ENCODE results near the gene UBTF. TPM values are rescaled to one million over a fixed set of nuclear protein-coding genes. Genes with fewer than 3 reads are reported as not detected.

The UBTF gene
- total and polyA plus RNA-seq, 2 of the 8 experiments (the other 6 are each of a cell fraction or from before 2014, with no cell fraction given) = 14.7 to 106 TPM

DNA sequence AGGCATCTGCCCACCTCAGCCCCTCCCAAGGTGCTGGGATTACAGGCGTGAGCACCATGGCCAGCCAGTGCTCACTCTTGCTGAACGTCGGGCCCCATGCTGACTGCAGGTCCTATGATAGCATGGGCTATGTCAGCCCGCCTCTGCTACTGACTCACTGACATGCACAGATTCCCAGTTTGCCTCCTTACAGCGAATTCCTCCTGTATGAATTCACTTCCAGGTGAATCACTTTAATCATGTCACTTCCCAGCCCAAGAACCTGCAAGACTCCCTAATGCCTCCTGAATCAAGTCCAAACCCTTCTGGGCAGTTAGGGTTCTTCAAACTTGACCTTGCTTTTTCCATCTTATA lies 16.1 kb upstream of the UBTF start:
- no peak overlapping the region for H3K14ac ChIP-seq (ENCODE audit: insufficient read length)
- CTCF ChIA-PET (ENCODE audit: partially characterized antibody) = no interaction called here

More for the DNA sequence above, 16.1 kb upstream of the UBTF start:
- H3K79me1 ChIP-seq (ENCODE audit: low read depth, low read length) = no peaks in the 10 kb centered on the region
- no peak overlapping the region for H2BK120ac ChIP-seq (replicated peaks; ENCODE audit: low read depth, low read length)
- no peaks in the 10 kb centered on the region for H3K4me1 ChIP-seq (replicated peaks in 1 of 4; ENCODE audit: control insufficient read depth in 3 of 4, insufficient read depth in 4 of 4, low read length in 3 of 4)
- POLR2A ChIA-PET (ENCODE audit: partially characterized antibody) = no interaction called here
- H2BK12ac ChIP-seq (ENCODE audit: low read depth, low read length) = no peak overlapping the region
- no peak overlapping the region for H3K18ac ChIP-seq (ENCODE audit: extremely low read depth, low read length)
- H2AK5ac ChIP-seq (ENCODE audit: low read depth, low read length) = no peak overlapping the region
- H3K9ac ChIP-seq (replicated peaks in 1 of 4; ENCODE audit: extremely low read depth in 1 of 4, low read depth in 3 of 4, low read length in 3 of 4) = no peak overlapping the region
- H3K4me2 ChIP-seq (ENCODE audit: insufficient read depth in 1 of 2, low read depth in 2 of 2, low read length in 2 of 2) = no peak overlapping the region
- 90% methylated on average over 5 of the region's 5 CpGs; no CpG with 5 or more reads in 1 of the 2 experiments for WGBS, 2 experiments (ENCODE audit: extremely low coverage in 1 of 2, insufficient coverage in 1 of 2, insufficient read length in 1 of 2, insufficient replicate concordance in 2 of 2, low coverage in 1 of 2, low lambda C conversion rate in 2 of 2, missing lambda C conversion rate in 1 of 2)
- no peak overlapping the region for H4K91ac ChIP-seq (replicated peaks; ENCODE audit: insufficient read length, low read length)
- H2BK5ac ChIP-seq (ENCODE audit: low read depth, low read length) = no peak overlapping the region
- no peak overlapping the region for H3K56ac ChIP-seq (replicated peaks; ENCODE audit: insufficient read length, low read depth, low read length)
- no peaks in the 10 kb centered on the region for H3K23me2 ChIP-seq (ENCODE audit: low read depth, low read length)
- peaks cover 0 to 6% of the 10 kb centered on the region in 2 experiments; a peak in 1 of 4 replicates for H3K9me3 ChIP-seq (ENCODE audit: insufficient read depth in 2 of 2, low read depth in 1 of 2, low read length in 1 of 2)
- H3K4me3 ChIP-seq (ENCODE audit: extremely low read depth in 1 of 4, insufficient read depth in 2 of 4, low read depth in 3 of 4, low read length in 4 of 4) = no peak overlapping the region
- no peak overlapping the region for H2BK15ac ChIP-seq (ENCODE audit: low read length)
- H3K27me3 ChIP-seq (replicated peaks in 1 of 4; ENCODE audit: control insufficient read depth in 3 of 4, extremely low read depth in 1 of 4, insufficient read depth in 3 of 4, low read length in 3 of 4) = no peaks in the 10 kb centered on the region
- H3K4ac ChIP-seq (replicated peaks; ENCODE audit: insufficient read length, low read depth, low read length) = no peak overlapping the region
- TF ChIP-seq EP300 (IDR thresholded peaks at IDR 0.05; ENCODE audit: borderline replicate concordance in 1 of 2, low read depth in 2 of 2, low read length in 2 of 2) = no peak
- TF ChIP-seq JUND (IDR thresholded peaks at IDR 0.05; ENCODE audit: low read length) = no peak
- TF ChIP-seq JUN (IDR thresholded peaks at IDR 0.05; ENCODE audit: low read depth, low read length) = no peak
- TF ChIP-seq TCF12 (IDR thresholded peaks at IDR 0.05; ENCODE audit: low read depth, low read length) = no peak
- no peak for TF ChIP-seq ATF2 (IDR thresholded peaks at IDR 0.05; ENCODE audit: low read length)
- TF ChIP-seq RXRA (IDR thresholded peaks at IDR 0.05; ENCODE audit: insufficient read depth, low read depth, low read length) = no peak
- TF ChIP-seq ASH2L (IDR thresholded peaks at IDR 0.05; ENCODE audit: low read length) = no peak
- no peak for TF ChIP-seq POU5F1 (IDR thresholded peaks at IDR 0.05; ENCODE audit: low read depth, low read length)
- no peak for TF ChIP-seq YY1 (IDR thresholded peaks at IDR 0.05; ENCODE audit: low read depth, low read length)
- TF ChIP-seq CBX5 (IDR thresholded peaks at IDR 0.05; ENCODE audit: low read depth, low read length) = no peak
- no peak for TF ChIP-seq TEAD4 (IDR thresholded peaks at IDR 0.05; ENCODE audit: low read depth, low read length)
- no peak for TF ChIP-seq SIN3A (conservative IDR thresholded peaks at IDR 0.05 in 1 of 2, IDR thresholded peaks at IDR 0.05 in 1 of 2; ENCODE audit: low read depth in 1 of 2, low read length in 2 of 2)
- TF ChIP-seq POLR2A (IDR thresholded peaks at IDR 0.05; ENCODE audit: control extremely low read depth in 1 of 2, low read depth in 2 of 2, low read length in 2 of 2) = no peak
- TF ChIP-seq KDM1A (IDR thresholded peaks at IDR 0.05; ENCODE audit: borderline replicate concordance, low read length) = no peak
- no peak overlapping the region for H4K8ac ChIP-seq (ENCODE audit: extremely low read depth, insufficient read depth, low read length)
- no peaks in the 10 kb centered on the region for H3K79me2 ChIP-seq (ENCODE audit: control insufficient read depth in 1 of 2, insufficient read depth in 2 of 2, low read length in 2 of 2)
- FAIRE-seq (no peak), DNase-seq (ENCODE audit: low read depth in 1 of 2, low spot score in 2 of 2) (no peak)
- no peak overlapping the region for H2BK20ac ChIP-seq (ENCODE audit: low read length)
- no peak overlapping the region for H3K27ac ChIP-seq (ENCODE audit: low read depth, low read length)
- no peaks in the 10 kb centered on the region for H4K20me1 ChIP-seq (replicated peaks in 1 of 2; ENCODE audit: control insufficient read depth in 1 of 2, insufficient read depth in 2 of 2, low read length in 2 of 2)
- H3K23ac ChIP-seq (ENCODE audit: insufficient read length) = no peak overlapping the region
- no peak overlapping the region for H4K5ac ChIP-seq (ENCODE audit: insufficient read length, low read depth, low read length)
- H2AFZ ChIP-seq (ENCODE audit: low read length) = no peak overlapping the region
- no peaks in the 10 kb centered on the region for H3K36me3 ChIP-seq (ENCODE audit: control insufficient read depth in 2 of 4, insufficient read depth in 4 of 4, low read length in 3 of 4)
